Bronchial epithelial cell (primary cell): ENCODE results near the gene OTOG. TPM values are rescaled to one million over a fixed set of nuclear protein-coding genes. Genes with fewer than 3 reads are reported as not detected.

Experiments
- DNase-seq: peaks from one replicate; pipeline ENCODE4 v3.0.0-alpha.2; 2010; ENCODE audit warnings: low read depth
- FAIRE-seq: peaks from 2 replicates; lab custom pipeline; 2011; peaks lifted over from hg19 to GRCh38; lab: Jason Lieb, UNC
- H3K27me3 ChIP-seq: 2 replicates; pipeline ENCODE4 v1.5.1; 2011; ENCODE audit warnings: low read length; ENCODE audit not compliant: control insufficient read depth, insufficient read depth
- H3K36me3 ChIP-seq: 2 replicates; pipeline ENCODE4 v1.5.1; 2011; ENCODE audit warnings: low read length; ENCODE audit not compliant: control insufficient read depth, insufficient read depth
- H3K4me3 ChIP-seq: 2 replicates; pipeline ENCODE4 v1.5.1; 2011; ENCODE audit warnings: mild to moderate bottlenecking, low read depth, low read length, control low read depth
- total RNA-seq: library from RNA; depleted of rRNA; stranded (reverse); fragments of >200 nt; gene quantifications from 2 replicates; pipeline ENCODE4 v1.2.1, GENCODE V29; 2014
- TF ChIP-seq, protein P1 (sequence below): IDR thresholded peaks from 2 replicates; pipeline ENCODE4 v1.5.1; 2011; ENCODE audit warnings: mild to moderate bottlenecking, moderate library complexity, low read length, control low read depth, inconsistent platforms; ENCODE audit not compliant: insufficient read depth, severe bottlenecking

OTOG gene
- total RNA-seq, 1 donor from 2014 or later, result not detected

- TF ChIP-seq, protein P1, sequence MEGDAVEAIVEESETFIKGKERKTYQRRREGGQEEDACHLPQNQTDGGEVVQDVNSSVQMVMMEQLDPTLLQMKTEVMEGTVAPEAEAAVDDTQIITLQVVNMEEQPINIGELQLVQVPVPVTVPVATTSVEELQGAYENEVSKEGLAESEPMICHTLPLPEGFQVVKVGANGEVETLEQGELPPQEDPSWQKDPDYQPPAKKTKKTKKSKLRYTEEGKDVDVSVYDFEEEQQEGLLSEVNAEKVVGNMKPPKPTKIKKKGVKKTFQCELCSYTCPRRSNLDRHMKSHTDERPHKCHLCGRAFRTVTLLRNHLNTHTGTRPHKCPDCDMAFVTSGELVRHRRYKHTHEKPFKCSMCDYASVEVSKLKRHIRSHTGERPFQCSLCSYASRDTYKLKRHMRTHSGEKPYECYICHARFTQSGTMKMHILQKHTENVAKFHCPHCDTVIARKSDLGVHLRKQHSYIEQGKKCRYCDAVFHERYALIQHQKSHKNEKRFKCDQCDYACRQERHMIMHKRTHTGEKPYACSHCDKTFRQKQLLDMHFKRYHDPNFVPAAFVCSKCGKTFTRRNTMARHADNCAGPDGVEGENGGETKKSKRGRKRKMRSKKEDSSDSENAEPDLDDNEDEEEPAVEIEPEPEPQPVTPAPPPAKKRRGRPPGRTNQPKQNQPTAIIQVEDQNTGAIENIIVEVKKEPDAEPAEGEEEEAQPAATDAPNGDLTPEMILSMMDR, result no peak
- Histone ChIP-seq H3K27me3 (peaks cover 3% of the 10 kb centered on the region), H3K36me3 (no peaks in the 10 kb centered on the region), H3K4me3 (no peak overlapping the region)
- FAIRE-seq, result no peak
- DNase-seq, result no peak
These were observed 31.2 kb downstream of the OTOG start for GRCh38 chr11:17578296-17578695.

GRCh38 chr11:17578958-17579357 is 31.9 kb downstream of the OTOG start:
- DNase-seq, result no peak
- TF ChIP-seq, protein P1, result no peak
- Histone ChIP-seq H3K36me3 (no peaks in the 10 kb centered on the region), H3K27me3 (peaks cover 3% of the 10 kb centered on the region), H3K4me3 (no peak overlapping the region)
- FAIRE-seq, result no peak

DNA sequence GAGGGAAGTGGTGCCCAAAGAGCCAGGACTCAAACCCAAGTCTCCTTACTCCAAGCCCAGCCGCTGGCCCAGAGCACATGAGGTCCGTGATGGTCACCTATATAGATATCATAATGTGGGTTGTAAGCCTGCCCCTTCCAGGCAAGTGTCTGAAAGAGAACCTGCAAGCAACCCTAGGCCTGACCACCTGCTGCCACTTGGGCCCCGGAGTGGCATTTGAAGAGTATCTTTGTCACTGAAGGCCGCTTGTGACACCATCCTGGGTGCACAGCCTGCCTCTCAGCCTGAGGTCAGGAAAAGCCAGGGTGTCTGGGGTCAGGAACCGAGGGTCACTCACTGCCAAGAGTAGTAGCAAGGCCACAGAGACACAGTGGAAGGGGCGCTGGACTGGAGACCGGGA is 32.4 kb downstream of the OTOG start:
- Histone ChIP-seq H3K36me3 (no peaks in the 10 kb centered on the region), H3K27me3 (peaks cover 3% of the 10 kb centered on the region), H3K4me3 (no peak overlapping the region)
- FAIRE-seq, result no peak
- TF ChIP-seq, protein P1, result no peak
- DNase-seq, result no peak

- FAIRE-seq, result no peak
- DNase-seq, result no peak
- Histone ChIP-seq H3K4me3 (no peak overlapping the region), H3K27me3 (peaks cover 3% of the 10 kb centered on the region), H3K36me3 (no peaks in the 10 kb centered on the region)
- TF ChIP-seq, protein P1, result no peak
These were observed 33.2 kb downstream of the OTOG start for GRCh38 chr11:17580271-17580670.

DNA sequence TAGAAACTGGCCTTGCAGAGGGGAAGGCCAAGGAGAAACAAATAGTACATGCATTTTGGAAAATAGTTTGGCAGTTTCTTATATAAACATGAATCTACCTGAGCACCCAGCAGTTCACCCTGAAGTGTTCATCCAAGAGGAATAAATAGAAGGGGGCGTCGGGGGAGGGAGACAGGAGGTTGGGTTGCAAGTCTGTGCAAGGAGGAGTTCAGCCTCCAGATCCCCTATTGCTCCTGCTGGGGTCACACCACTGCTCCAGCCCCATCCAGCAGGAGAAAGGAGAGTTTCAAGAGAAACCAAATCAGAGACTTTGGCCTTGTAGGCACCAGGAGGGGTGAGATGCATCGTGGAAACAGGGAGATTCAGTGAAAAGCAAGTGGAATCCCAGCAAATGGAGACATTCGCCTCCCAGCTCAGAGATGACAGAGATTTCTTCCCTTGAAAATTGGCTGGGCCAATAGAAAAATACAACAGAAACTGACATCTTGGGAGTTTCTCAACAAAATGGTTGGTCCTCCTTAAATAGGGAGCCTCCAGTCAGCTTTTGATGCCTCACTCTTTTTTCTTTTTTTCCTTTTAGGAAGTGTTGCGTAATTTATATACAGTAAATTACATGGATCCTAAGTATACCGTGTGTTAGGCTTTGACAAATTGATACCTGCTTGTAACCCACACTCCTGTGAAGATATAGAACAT is 34.1 kb downstream of the OTOG start:
- H3K27me3 ChIP-seq, result peaks cover 3% of the 10 kb centered on the region
- no peak overlapping the region for H3K4me3 ChIP-seq
- TF ChIP-seq, protein P1, result no peak
- no peaks in the 10 kb centered on the region for H3K36me3 ChIP-seq
- no peak for DNase-seq
- no peak for FAIRE-seq

DNA sequence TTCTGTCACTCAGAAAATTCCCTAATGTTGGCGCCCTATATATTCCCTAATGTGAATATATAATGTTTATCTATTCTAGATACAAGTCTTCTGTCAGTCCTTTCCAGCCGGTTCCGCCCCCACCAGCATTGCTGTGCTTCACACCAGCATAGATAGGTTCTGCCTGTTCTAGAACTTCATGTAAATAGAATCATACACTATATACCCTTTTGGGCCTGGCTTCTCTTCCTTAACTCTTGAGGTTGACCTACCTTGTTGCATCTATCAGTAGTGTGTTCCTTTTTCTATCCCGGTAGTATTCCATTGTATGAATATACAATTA is 34.6 kb downstream of the OTOG start:
- TF ChIP-seq, protein P1, result no peak

More for the DNA sequence above, 34.6 kb downstream of the OTOG start:
- no peak overlapping the region for H3K4me3 ChIP-seq
- peaks cover 3% of the 10 kb centered on the region for H3K27me3 ChIP-seq
- no peak for FAIRE-seq
- no peak for DNase-seq
- H3K36me3 ChIP-seq, result no peaks in the 10 kb centered on the region
